ENCODE results near the gene PRR15L. TPM values are rescaled to one million over a fixed set of nuclear protein-coding genes. Genes with fewer than 3 reads are reported as not detected.

The PRR15L gene
- total RNA-seq, 1 experiment from 2014 or later: not detected

GRCh38 chr17:47989700-47990099 is 32.0 kb upstream of the PRR15L start:
- no peak overlapping the region for H2BK15ac ChIP-seq (ENCODE audit: low read depth, low read length)

More at GRCh38 chr17:47989700-47990099, 32.0 kb upstream of the PRR15L start:
- peaks cover 68 to 79% of the 10 kb centered on the region in 2 experiments for H3K4me1 Mint-ChIP-seq
- Histone ChIP-seq H3K9ac (ENCODE audit: extremely low read depth, insufficient read length, low read length) (no peak overlapping the region), H3K14ac (ENCODE audit: insufficient read depth, low read length) (no peak overlapping the region), H3K56ac (ENCODE audit: insufficient read length, low read depth, low read length) (no peak overlapping the region), H4K20me1 (ENCODE audit: control insufficient read depth, insufficient read depth, insufficient read length) (no peaks in the 10 kb centered on the region), H2AK5ac (ENCODE audit: insufficient read length, low read length) (no peak overlapping the region), H3T11ph (ENCODE audit: low read length) (no peak overlapping the region), H4K8ac (replicated peaks; ENCODE audit: insufficient read length, low read depth, low read length) (no peak overlapping the region), H3K4me2 (ENCODE audit: insufficient read depth, insufficient read length, low read length) (no peak overlapping the region), H4K5ac (ENCODE audit: insufficient read length, low read depth, low read length) (no peak overlapping the region), H3K4ac (ENCODE audit: low read depth, low read length) (no peak overlapping the region), H3K79me2 (ENCODE audit: insufficient read depth, low read length) (no peaks in the 10 kb centered on the region), H3K27me3 (ENCODE audit: insufficient read depth, low read length) (no peaks in the 10 kb centered on the region), H2BK120ac (ENCODE audit: low read depth, low read length, poor library complexity, severe bottlenecking) (no peak overlapping the region), H2BK20ac (ENCODE audit: low read depth, low read length, poor library complexity, severe bottlenecking) (no peak overlapping the region), H3K9me3 (ENCODE audit: control insufficient read depth, low read depth, low read length) (no peaks in the 10 kb centered on the region), H3K4me1 (ENCODE audit: insufficient read depth, low read length) (peaks cover 7% of the 10 kb centered on the region; the same call in 1 of the 2 replicates), H2BK5ac (ENCODE audit: insufficient read length, low read length) (no peak overlapping the region), H3K27ac (ENCODE audit: insufficient read length, low read depth, low read length) (no peak overlapping the region), H2AFZ (ENCODE audit: low read length) (no peak overlapping the region), H3K18ac (ENCODE audit: insufficient read length, low read depth, low read length) (no peak overlapping the region), H3K23me2 (ENCODE audit: insufficient read length, low read depth, low read length, poor library complexity, severe bottlenecking) (peaks cover 3% of the 10 kb centered on the region), H3K23ac (ENCODE audit: insufficient read length, low read depth, low read length) (no peak overlapping the region), H2BK12ac (ENCODE audit: insufficient read length, low read depth, low read length) (no peak overlapping the region), H4K91ac (ENCODE audit: insufficient read length, low read depth, low read length) (no peak overlapping the region), H3K79me1 (ENCODE audit: insufficient read depth, low read depth, low read length, poor library complexity, severe bottlenecking) (no peaks in the 10 kb centered on the region)
- DNase-seq: no peak
- H3K4me3 Mint-ChIP-seq: no peak overlapping the region
- WGBS (ENCODE audit: extremely low coverage, insufficient read length, low lambda C conversion rate): no CpG with 5 or more reads among the region's 1 CpG
- H3K9me3 Mint-ChIP-seq: no peaks in the 10 kb centered on the region; a peak in 1 of 5 replicates
- H3K36me3 Mint-ChIP-seq (ENCODE audit: insufficient read depth in 1 of 3, low read depth in 3 of 3): peaks cover 0 to 5% (median 0%) of the 10 kb centered on the region in 3 experiments; a peak in 3 of 7 replicates
- no peak overlapping the region; a peak in 1 of 7 replicates for H3K27ac Mint-ChIP-seq
- no peak for TF ChIP-seq CTCF (conservative IDR thresholded peaks at IDR 0.05)
- peaks cover 3% of the 10 kb centered on the region for H3K27me3 Mint-ChIP-seq (ENCODE audit: low read depth)
